PC-9 (cell line): ENCODE measurements around the gene SPOCK2. TPM values are rescaled to one million over a fixed set of nuclear protein-coding genes. Genes with fewer than 3 reads are reported as not detected.

Experiments
- BruUV-seq: library from RNA; stranded (reverse); fragments of 400-500 nt; replicated peaks from 2 replicates; lab custom pipeline; 2021; lab: Mats Ljungman, UMichigan
- CTCF ChIA-PET: fragments of 300-600 bp; sonication (Branson Sonifier 250); formaldehyde crosslinking; loops from one replicate; lab custom pipeline; 2022; ENCODE audit warnings: antibody characterized with exemption; lab: Charles Lee
- POLR2A ChIA-PET: fragments of 300-600 bp; sonication (Branson Sonifier 250); formaldehyde crosslinking; loops from one replicate; lab custom pipeline; 2022; ENCODE audit warnings: antibody characterized with exemption; ENCODE audit not compliant: unreplicated experiment; lab: Charles Lee
- DNase-seq, 2 experiments: peaks; one replicate each; pipeline versions ENCODE4 v3.0.0 to v3.0.0-alpha.2; 2015 to 2022; ENCODE audit warnings: mixed read lengths in 1 of 2
- H2AFZ ChIP-seq: fragments of 200-600 bp; sonication (generic); 2 replicates; pipeline ENCODE4 v1.8.1; 2017; ENCODE audit warnings: antibody characterized with exemption
- H3F3A ChIP-seq: fragments of 200-600 bp; sonication (generic); 2 replicates; pipeline ENCODE4 v1.8.1; 2017; ENCODE audit warnings: antibody characterized with exemption, mild to moderate bottlenecking, low read depth; ENCODE audit not compliant: insufficient read depth
- H3K27ac ChIP-seq: fragments of 200-600 bp; sonication (generic); 2 replicates; pipeline ENCODE4 v1.6.1; 2016; ENCODE audit warnings: mixed run types
- H3K27me3 ChIP-seq: fragments of 200-600 bp; sonication (generic); 2 replicates; pipeline ENCODE4 v1.6.1; 2016; ENCODE audit warnings: low read depth, mixed run types; ENCODE audit not compliant: insufficient read depth
- H3K36me3 ChIP-seq: fragments of 200-600 bp; sonication (generic); 2 replicates; pipeline ENCODE4 v1.6.1; 2016; ENCODE audit warnings: low read depth, mixed run types
- H3K4me1 ChIP-seq: fragments of 200-600 bp; sonication (generic); replicated peaks from 2 replicates; pipeline ENCODE4 v1.6.1; 2016; ENCODE audit warnings: mixed run types; ENCODE audit not compliant: insufficient read depth
- H3K4me2 ChIP-seq: fragments of 200-600 bp; sonication (generic); 2 replicates; pipeline ENCODE4 v1.6.1; 2017; ENCODE audit warnings: mixed run types
- H3K4me3 ChIP-seq: fragments of 200-600 bp; sonication (generic); 2 replicates; pipeline ENCODE4 v1.6.1; 2016; ENCODE audit warnings: mixed run types
- H3K79me2 ChIP-seq: fragments of 200-600 bp; sonication (generic); 2 replicates; pipeline ENCODE4 v1.6.1; 2017; ENCODE audit warnings: low read depth, mixed run types
- H3K9me2 ChIP-seq: fragments of 200-600 bp; sonication (generic); 2 replicates; pipeline ENCODE4 v1.8.1; 2017; ENCODE audit warnings: mild to moderate bottlenecking; ENCODE audit not compliant: insufficient read depth
- H3K9me3 ChIP-seq: fragments of 200-600 bp; sonication (generic); 2 replicates; pipeline ENCODE4 v1.8.1; 2016; ENCODE audit warnings: low read depth; ENCODE audit not compliant: insufficient read depth
- H4K20me1 ChIP-seq: fragments of 200-600 bp; sonication (generic); 2 replicates; pipeline ENCODE4 v1.8.1; 2017; ENCODE audit not compliant: insufficient read depth
- EZH2 ChIP-seq: fragments of 200-600 bp; sonication (generic); IDR thresholded peaks from 2 replicates; pipeline ENCODE4 v1.8.0; 2017; ENCODE audit warnings: antibody characterized with exemption, low read depth
- intact Hi-C: fragments of 100-400 bp; cut with micrococcal nuclease; formaldehyde crosslinking; loops from one replicate; pipeline ENCODE4 v1.10.0; 2022; ENCODE audit not compliant: unreplicated experiment
- total RNA-seq: library from RNA; stranded (reverse); gene quantifications from 2 replicates; pipeline ENCODE4 v1.2.3, GENCODE V29; 2021
- TF ChIP-seq, protein P1 (sequence below): fragments of 200-600 bp; sonication (generic); conservative IDR thresholded peaks from 2 replicates; pipeline ENCODE4 v1.6.1; 2017; ENCODE audit warnings: mixed run types, antibody characterized with exemption, mild to moderate bottlenecking, moderate library complexity

SPOCK2 gene
- total RNA-seq, 1 experiment from 2014 or later: 5.3 TPM

DNA sequence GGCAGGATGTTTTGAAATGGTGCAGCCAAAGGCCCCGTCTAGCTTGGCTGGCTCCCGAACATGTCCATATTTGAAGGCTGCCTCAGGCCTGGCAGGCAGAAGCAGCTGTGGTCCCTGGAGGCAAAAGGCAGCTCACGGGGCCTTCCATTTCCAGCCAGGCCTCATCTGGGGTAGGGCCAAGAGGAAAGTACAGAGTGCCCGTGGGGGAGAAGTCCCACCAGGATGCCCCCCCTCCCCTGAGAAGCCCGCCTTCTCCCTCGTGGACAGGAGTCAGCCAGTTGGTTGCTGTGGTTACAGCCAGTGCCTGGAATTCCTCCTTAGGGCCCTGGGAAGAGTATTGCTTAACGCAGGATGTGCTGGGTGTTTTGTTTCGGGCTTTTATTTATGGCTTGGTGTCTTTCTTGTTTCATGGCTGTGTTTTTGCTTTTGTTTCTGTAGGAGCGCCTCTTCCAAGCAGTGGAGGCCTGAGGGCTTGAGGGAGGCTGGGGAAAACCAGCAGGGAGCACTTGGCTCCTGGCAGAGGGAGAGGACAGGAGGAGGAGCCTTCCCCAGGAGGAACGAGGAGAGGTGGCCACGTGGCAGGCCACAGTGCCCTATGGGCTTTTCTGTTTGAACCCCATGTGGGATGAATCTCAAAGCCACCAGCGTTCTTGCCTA, 78.8 kb downstream of the SPOCK2 start:
- no peaks in the 10 kb centered on the region for H4K20me1 ChIP-seq
- intact Hi-C loops: no loop called here
- DNase-seq: no peak
- ChIA-PET POLR2A (no interaction called here), CTCF (no interaction called here)
- H3K36me3 ChIP-seq: no peaks in the 10 kb centered on the region
- no peaks in the 10 kb centered on the region for H3K9me3 ChIP-seq
- H3K9me2 ChIP-seq: no peaks in the 10 kb centered on the region
- H3K27me3 ChIP-seq: no peaks in the 10 kb centered on the region
- H3K4me3 ChIP-seq: no peak overlapping the region
- no TSS peak for BruUV-seq
- TF ChIP-seq EZH2: no peak
- TF ChIP-seq, protein P1, sequence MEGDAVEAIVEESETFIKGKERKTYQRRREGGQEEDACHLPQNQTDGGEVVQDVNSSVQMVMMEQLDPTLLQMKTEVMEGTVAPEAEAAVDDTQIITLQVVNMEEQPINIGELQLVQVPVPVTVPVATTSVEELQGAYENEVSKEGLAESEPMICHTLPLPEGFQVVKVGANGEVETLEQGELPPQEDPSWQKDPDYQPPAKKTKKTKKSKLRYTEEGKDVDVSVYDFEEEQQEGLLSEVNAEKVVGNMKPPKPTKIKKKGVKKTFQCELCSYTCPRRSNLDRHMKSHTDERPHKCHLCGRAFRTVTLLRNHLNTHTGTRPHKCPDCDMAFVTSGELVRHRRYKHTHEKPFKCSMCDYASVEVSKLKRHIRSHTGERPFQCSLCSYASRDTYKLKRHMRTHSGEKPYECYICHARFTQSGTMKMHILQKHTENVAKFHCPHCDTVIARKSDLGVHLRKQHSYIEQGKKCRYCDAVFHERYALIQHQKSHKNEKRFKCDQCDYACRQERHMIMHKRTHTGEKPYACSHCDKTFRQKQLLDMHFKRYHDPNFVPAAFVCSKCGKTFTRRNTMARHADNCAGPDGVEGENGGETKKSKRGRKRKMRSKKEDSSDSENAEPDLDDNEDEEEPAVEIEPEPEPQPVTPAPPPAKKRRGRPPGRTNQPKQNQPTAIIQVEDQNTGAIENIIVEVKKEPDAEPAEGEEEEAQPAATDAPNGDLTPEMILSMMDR: no peak
- no peak overlapping the region for H3K4me2 ChIP-seq
- H3F3A ChIP-seq: no peaks in the 10 kb centered on the region
- H3K79me2 ChIP-seq: no peaks in the 10 kb centered on the region
- no peak overlapping the region for H2AFZ ChIP-seq
- H3K4me1 ChIP-seq: no peaks in the 10 kb centered on the region
- H3K27ac ChIP-seq: no peak overlapping the region

DNA sequence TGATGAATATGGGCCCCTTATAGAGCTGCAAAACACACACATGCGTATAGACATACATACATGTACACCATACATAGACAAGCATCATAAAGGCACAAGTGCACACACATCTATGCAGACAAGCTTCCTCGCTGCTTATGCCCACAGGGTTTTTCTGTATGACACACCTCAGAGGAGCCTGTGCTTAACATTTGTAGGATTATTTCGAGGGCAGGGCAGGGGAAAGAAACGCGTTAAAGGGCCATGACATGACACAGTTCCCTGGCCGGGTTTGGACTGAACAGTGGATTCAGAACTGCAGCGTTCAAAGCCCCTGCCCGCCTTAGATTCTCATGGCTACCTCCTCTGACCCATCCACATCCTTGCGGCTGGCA, 79.3 kb downstream of the SPOCK2 start:
- Histone ChIP-seq H4K20me1 (no peaks in the 10 kb centered on the region), H3K27ac (no peak overlapping the region), H3K9me2 (no peaks in the 10 kb centered on the region), H3K9me3 (no peaks in the 10 kb centered on the region), H3K4me3 (no peak overlapping the region), H3K4me2 (no peak overlapping the region), H3F3A (no peaks in the 10 kb centered on the region), H3K79me2 (no peaks in the 10 kb centered on the region), H2AFZ (no peak overlapping the region), H3K27me3 (no peaks in the 10 kb centered on the region), H3K36me3 (no peaks in the 10 kb centered on the region), H3K4me1 (no peaks in the 10 kb centered on the region)
- BruUV-seq: no TSS peak
- ChIA-PET POLR2A (no interaction called here), CTCF (no interaction called here)
- intact Hi-C loops: no loop called here
- TF ChIP-seq, protein P1: no peak
- TF ChIP-seq EZH2: no peak
- DNase-seq: no peak

Other genes starting within 250 kb of the SPOCK2 start
- 683 and 1,027 TPM in 2 replicates for gene PSAP, start 237.3 kb downstream of the SPOCK2 start, total RNA-seq
- 21.3 and 23.3 TPM in 2 replicates for gene CHST3, start 124.2 kb downstream of the SPOCK2 start, total RNA-seq
- 142 and 171 TPM in 2 replicates for gene ANAPC16, start 127.5 kb upstream of the SPOCK2 start, total RNA-seq
- gene ASCC1, start 127.7 kb upstream of the SPOCK2 start, total RNA-seq: 108 and 129 TPM in 2 replicates
- 178 and 212 TPM in 2 replicates for gene DDIT4, start 185.4 kb upstream of the SPOCK2 start, total RNA-seq